Fibroblast of skin of abdomen (primary cell): ENCODE data around the gene GOLGA8J. TPM values are rescaled to one million over a fixed set of nuclear protein-coding genes. Genes with fewer than 3 reads are reported as not detected.
"Not testable (repeated sequence)": the region's sequence is repeated elsewhere in the genome, so short reads cannot be mapped to it uniquely, and the experiment has no call there.

Experiments
- DNase-seq: peaks from one replicate; pipeline ENCODE4 v3.0.0-alpha.2; 2013
- polyA plus RNA-seq, 2 experiments: library from polyadenylated mRNA; unstranded; fragments of 120-200 nt; gene quantifications; one replicate each; pipeline ENCODE4 v1.2.1, GENCODE V29; 2013; ENCODE audit not compliant: insufficient read length in 2 of 2

GOLGA8J gene, protein sequence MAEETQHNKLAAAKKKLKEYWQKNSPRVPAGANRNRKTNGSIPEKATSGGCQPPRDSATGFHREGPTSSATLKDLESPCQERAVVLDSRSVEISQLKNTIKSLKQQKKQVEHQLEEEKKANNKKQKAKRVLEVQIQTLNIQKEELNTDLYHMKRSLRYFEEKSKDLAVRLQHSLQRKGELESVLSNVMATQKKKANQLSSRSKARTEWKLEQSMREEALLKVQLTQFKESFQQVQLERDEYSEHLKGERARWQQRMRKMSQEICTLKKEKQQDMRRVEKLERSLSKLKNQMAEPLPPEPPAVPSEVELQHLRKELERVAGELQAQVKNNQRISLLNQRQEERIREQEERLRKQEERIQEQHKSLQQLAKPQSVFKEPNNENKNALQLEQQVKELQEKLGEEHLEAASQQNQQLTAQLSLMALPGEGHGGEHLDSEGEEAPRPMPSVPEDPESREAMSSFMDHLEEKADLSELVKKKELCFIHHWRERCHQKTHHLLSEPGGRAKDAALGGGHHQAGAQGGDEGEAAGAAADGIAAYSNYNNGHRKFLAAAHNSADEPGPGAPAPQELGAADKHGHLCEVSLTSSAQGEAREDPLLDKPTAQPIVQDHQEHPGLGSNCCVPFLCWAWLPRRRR
- 0.35 TPM for polyA plus RNA-seq (2013, experiment 1 of 2; ENCODE audit: insufficient read length)
- polyA plus RNA-seq (2013, experiment 2 of 2; ENCODE audit: insufficient read length) = 0.14 TPM

DNA sequence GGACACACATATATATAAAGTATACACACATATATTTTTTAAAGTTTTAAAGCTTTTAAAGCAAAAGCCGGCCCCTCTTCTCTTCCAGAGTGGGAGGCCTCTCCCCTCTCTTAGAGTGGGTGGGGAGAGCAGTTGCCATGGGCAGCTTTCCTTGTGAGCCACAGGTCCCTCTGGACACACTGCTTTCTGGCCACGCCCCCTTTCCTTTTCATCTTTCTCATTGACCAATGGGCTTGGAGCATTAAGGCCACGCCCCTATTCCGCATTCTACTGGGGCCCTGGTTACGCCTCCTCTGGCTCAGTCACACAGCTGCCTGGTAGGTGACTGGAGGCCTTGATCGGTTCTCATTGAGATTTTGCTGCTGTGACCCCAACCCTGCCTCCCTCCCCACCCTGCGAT, at the start of gene GOLGA8J:
Gene GOLGA8J (plus strand): TSS at position 301 of the 400 bp plus-strand sequence. CDS start 98 bp downstream, at position 399.
- DNase-seq = not testable (repeated sequence)

DNA sequence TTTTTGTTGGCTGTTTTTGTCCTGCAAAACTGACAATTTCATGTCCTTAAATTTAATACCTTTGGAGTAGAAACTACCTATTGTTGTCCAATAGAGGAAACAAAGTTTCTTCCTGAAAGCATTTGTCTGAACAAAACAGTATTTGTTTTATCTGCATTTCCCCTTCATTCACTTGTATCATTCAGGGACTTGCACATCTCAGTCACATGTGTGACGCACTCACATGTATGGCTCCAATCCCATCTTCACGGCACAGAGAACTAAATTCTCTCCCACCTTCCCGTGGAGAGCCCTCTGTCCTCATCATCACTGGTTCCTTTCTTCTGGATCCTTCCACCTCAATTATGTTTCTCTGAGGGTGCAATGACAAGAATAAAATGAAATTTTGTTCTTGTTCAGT, 49.5 kb upstream of the GOLGA8J start:
- no peak for DNase-seq

DNA sequence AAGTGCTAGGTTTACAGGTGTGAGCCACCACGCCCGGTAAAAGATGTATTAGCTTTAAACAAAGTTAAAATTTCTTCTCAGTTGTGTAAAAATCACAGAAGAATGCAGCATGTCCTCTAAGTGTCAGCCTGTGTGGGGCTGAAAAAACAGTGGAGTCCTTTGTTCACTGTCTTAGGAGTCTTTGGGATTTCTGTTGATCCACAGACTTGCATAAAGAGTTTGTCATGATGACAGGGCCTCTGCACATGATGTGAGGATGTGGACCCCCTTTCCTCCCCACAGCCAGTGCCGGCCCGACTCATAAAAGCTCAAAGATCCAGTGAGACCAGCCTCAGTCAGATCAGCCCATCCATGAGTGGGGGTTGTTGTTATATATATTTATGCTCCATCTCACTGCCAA, 49.0 kb upstream of the GOLGA8J start:
- no peak for DNase-seq

DNA sequence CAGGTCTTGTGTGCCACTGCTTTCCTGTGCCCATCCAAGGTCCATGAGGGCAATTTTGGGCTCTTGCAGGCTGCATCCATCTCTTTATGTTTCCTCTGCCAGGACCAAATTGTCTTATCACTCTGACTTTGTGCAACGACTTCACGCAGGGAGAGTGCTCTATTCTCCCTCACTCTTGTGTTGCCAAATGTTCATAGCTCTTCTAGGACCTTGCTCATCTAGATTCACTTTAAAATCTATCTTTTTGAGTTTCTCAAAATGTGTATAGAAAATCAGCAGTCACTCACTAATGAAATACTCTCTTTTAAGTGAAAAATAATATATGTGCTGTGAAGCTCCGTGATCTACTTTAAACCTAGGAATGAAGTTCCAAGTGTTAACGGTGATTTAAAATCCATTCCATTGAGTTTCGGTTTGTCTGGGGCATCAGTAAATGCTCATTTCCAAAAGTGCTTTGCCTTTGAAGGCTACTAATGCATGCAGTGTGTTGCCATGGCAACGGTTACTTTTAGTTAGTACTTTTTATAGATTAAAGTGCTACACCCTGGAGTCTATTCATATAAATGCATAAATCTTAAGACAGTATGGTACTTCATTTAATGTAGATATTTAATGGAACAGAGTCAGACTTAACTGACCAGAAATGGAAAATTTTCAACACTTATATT, 46.6 kb upstream of the GOLGA8J start:
- no peak for DNase-seq

DNA sequence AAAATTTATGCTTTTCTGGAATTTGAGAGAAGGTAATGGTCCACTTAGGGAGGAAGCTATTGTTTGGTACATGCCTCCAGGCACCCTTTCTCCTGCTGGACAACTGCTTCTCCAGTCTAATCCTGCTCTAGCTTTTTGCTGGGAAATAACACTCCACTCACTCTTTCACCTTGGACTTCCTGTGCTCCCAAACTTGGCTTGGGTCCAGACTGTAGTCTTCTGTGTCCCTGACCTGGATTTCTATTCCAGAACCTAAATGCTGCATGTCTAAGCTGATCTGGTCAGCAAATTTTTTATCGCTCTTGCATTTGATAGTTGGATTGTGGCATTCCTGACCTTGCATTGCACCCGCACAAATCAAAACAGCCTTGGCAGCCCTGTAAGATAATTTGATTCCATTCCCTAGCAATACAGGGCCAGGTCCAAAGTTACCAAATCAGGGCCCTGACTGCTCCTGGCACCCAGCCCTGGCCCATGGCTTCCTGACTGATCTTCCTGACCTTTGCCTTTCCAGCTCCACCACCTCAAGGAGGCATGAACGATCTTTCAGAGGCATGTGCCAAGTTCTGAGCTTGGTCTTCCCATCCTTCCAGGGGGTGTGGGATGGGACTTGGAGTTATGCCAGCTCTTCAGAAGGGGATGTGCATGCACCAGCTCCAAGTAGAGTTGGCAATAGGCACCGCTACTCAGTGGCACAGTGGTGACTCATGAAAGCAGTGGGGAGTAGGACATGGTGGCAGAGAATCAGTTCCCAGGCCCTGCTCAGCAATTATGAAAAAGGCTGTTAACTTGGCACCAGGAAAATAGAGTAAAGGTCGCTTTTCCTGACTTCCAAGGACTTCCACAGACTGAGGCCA, 43.9 kb upstream of the GOLGA8J start:
- no peak for DNase-seq

DNA sequence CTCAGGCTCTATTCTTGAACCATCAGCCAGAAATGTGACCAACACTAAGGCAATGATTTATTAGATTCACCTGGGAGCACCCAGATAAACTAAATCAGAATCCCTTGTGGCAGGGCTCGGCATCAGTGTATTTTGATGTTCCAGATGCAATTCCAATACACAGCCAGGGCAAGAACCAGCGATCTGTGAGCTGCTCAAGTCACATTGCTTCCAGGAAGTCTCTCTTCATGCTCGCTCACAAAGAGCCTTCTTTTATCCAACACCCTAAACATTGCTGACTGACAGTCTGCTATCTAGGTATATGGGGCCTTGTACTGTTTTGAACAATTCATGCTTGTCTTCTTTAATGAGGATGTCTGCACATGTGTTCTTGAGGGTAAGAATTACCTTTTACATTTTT, 40.9 kb upstream of the GOLGA8J start:
- no peak for DNase-seq

DNA sequence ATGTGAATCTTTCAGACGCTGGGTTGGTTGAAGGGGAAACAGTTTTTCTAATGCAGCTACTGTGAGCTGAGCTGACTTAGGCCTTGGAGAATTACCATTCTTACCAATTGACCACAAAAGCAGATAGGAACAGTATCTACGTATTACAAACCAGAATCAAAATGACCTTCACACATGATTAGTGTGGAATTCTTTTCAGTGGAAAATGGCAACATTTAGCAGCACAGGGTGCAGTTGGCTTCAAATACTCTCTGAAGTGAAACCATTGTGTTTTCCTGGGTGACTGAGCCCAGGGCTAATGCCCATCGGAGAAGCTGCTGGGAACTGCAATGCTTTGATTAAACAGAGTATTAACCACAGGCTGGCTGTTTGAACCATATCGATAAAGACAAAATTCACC, 40.2 kb upstream of the GOLGA8J start:
- no peak for DNase-seq

DNA sequence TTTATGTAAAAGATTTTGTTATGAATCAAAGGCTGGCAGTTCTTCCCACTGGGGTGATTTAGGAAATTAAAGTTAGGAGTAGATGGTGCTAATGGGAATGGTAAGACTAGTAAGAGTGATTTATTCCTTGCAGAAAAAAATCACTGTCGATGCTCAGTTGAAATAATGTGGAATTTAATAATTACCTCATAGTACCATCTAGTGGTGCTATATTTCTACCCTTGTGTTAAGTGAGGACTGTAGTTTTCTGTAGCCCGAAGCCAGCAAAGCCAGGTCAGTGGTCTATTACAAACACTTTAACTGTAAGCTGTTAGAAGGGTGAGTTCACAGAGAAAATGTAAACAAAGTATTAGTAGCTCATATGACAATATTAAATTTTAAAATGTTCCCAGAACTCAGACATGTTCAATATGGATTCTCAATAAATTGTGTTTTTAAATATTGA, 39.5 kb upstream of the GOLGA8J start:
- DNase-seq = peak; percentile 21

DNA sequence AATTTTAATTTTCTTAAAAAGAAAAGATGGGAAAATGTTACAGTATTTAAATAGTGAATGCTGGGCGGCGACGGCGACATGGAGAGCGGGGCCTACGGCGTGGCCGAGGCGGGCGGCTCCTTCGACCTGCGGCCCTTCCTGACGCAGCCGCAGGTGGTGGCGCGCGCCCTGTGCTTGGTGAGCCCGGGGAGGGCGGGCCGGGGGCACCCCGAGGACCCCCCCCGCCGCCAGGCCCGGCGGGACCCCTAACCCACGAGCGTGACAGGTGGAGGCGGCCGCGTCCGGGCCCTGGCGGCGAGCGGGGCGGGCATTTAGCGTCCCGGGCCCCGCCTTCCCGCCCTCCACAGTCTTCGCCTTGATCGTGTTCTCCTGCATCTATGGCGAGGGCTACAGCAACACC, 38.4 kb upstream of the GOLGA8J start:
- no peak for DNase-seq

DNA sequence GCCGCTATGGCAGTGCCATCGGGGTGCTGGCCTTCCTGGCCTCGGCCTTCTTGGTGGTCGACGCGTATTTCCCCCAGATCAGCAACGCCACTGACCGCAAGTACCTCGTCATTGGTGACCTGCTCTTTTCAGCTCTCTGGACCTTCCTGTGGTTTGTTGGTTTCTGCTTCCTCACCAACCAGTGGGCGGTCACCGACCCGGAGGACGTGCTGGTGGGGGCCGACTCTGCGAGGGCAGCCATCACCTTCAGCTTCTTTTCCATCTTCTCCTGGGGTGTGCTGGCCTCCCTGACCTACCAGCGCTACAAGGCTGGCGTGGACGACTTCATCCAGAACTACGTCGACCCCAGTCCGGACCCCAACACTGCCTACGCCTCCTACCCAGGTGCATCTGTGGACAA, 37.9 kb upstream of the GOLGA8J start:
- not testable (repeated sequence) for DNase-seq

DNA sequence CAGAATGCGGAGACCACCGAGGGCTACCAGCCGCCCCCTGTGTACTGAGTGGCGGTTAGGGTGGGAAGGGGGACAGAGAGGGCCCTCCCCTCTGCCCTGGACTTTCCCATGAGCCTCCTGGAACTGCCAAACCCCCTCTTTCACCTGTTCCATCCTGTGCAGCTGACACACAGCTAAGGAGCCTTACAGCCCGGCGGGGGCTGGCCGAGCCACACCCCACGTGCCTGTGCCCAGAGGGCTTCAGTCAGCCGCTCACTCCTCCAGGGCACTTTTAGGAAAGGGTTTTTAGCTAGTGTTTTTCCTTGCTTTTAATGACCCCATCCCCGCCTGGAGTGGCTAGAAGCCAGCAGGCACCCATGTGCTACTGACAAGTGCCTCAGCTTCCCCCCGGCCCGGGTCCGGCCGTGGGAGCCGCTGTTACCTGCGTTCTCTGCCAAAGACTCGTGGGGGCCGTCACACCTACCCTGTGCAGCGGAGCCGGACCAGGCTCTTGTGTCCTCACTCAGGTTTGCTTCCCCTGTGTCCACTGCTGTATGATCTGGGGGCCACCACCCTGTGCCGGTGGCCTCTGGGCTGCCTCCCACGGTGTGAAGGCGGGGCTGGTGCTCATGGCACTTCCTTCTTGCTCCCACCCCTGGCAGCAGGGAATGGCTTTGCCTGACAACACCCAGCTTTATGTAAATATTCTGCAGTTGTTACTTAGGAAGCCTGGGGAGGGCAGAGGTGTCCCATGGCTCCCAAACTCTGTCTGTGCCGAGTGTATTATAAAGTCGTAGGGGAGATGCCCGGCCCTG, 37.3 kb upstream of the GOLGA8J start:
- DNase-seq = not testable (repeated sequence)

DNA sequence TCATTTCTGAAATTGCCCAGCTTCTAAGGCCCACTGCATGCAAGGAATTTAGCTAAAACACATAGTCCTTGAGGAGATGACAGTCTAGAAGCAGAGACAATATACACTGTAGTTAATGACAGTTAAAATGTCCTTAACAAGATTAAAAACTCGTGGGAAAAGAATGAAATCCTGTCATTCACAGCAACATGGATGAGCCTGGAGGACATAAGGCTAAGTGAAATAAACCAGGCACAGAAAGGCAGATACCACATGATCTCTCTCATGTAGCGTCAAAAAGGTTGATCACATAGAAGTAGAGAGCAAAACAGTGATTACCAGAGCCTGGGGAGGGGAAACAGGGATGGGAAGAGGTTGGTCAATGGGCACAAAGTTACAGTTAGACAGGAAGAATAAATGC, 36.3 kb upstream of the GOLGA8J start:
- no peak for DNase-seq

DNA sequence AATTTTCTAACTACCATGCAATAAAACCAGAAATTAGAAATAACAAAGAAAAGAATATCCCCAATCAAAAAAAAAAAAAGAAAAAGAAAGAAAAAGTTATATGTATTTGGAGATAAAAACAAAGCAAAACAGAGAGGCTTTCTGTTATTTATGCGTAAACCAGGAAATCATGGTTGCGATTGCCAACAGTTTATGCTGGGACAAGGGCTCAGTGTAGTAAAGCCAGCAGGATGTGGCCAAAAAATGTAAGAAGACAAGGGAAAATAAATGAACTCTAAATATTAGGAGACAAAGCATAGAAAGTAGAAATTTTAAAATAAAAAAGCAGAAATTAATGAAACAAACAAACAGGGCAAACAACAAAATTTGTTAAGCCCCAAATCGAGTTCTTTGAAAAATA, 27.2 kb upstream of the GOLGA8J start:
- DNase-seq = no peak

DNA sequence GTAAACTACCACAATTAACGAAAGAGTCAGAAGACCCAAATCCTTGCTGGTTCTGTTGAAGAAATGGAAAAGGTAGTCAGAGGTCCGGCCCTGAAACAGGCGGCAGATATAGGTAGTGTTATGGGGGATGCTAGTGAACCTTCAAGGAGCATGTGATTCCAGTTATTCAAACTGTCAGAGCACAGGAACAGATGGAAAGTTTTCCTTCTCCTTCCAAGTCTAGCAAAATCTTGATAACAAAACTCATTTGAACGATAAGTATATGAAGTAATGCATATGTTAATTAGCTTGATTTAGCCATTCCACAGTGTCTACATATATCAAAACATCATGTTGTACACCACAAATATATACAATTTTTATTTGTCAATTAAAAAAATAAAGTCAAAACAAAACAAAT, 26.6 kb upstream of the GOLGA8J start:
- DNase-seq = no peak

DNA sequence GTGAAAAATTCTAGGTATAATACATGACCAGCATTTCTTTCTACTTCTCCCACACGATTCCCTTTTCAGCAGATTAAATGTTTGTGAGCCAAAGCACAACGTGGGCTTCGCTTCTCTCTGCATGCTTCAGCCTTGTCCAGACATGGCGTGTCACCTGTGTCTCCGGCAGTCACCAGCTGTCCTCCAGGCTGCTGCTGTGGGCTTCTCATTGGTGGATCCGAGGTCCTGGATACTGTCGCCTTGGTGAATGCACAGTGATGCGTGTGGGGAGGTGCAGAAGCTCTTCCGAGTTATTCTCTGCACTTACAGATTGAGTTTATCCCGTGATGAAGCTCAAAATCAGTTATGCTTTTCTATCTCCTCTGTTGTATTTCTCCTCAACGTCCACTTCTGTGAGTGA, 23.0 kb upstream of the GOLGA8J start:
- DNase-seq = no peak

DNA sequence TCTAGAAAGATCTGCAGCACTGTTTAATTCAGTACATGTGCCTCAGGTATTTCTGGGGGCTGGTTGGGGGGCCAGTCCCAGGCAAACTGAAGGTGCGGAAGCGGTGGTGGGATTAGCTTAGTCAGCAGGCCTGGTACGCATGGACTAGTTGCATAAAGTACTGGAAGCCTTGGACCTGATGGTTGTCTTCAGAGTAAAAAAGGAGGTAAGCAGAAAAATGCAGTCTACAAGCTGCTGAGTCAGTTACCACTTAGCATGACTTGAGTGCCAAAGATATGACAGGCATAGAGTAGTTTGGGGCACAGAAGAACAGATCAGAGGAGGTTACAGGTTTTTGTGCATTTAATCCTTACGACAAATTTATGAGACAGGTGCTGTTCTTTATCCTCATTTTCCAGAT, 19.9 kb upstream of the GOLGA8J start:
- DNase-seq = peak; percentile 41

DNA sequence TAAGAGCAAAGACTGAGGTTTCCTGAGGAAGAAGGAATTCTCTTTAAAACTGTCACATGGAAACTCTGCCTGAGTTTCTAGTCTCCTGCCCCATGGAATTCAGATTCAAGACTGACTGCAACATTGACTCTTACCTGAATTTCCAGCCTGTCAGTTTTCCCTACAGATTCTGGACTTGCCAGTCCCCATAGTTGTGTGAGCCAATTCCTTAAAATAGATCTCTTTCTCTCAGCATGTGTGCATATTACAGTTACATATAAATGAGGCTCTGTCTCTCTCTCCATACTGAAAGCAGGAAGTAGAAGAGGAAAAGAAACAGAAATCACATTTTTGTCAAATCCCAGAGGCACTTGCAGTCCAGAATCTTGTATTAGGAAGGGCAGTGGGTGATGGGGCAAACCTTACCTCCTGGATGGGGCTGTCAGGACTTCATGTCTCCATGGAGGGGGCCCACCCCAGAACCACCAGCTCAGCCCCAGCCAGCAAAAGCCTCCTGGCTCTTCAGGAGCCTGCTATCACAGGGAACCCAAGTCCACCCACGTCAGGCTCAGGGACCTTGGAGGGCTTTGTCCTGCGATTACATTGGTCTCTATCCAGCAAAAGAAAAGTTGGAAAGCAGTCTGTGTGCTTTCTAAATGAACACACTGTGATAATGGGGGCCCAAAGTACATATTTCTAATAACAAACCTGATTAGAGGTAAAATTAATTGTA, 18.8 kb upstream of the GOLGA8J start:
- DNase-seq = no peak

DNA sequence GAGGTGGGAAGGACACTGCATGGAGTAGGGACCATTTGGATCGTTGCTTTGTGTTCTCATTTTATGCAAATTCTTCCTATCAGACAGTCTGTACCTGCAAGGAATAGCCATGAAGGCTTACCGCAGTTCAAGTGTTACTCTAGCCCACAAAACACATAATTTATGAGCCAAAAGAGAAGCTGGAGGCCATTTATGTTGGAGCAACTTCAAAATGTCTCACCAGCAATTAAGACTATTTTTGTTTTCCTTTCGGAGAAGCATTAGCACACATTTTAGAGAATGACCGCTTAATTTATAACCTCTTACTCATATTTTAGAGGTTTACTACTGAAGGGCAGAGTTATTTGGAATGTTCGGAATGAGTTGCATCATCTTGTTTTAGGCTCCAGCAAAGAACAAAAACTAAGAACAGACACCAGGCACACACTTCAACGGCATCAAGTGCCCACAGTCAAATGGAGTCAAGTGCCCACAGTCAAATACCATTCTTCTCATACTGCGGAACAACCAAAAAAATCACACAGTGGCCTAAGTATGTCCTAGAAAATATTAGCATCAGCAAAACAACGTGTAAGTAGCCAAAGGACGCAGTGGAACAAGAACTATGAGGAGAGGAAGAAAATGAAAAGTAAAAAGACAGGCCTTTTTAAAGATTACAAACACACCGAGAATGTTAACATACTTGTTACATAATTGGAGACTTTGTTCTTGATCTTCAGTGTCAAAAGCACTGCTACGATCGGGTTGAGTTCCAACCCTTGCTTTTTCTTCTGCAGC, 17.5 kb upstream of the GOLGA8J start:
- DNase-seq = peak; percentile 91

DNA sequence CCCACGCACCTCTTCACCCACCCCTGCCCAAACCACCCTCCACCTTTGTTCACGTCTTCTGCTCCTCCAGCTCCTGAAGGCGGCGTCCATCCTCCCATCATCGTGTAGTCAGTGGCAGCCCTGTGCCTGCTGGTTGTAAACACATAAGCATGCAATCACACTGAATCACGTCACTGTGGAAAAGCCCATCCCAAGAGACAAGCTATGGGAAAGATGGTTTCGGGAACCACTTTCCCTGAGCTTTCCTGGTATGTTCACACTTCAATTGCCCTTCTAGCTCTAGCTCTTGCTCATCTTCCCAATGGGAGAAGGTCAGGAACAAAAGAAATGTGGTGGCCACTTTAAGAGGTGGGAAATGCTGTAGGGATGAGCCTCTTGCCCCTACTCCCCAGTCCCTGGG, 14.4 kb upstream of the GOLGA8J start:
- DNase-seq = no peak

DNA sequence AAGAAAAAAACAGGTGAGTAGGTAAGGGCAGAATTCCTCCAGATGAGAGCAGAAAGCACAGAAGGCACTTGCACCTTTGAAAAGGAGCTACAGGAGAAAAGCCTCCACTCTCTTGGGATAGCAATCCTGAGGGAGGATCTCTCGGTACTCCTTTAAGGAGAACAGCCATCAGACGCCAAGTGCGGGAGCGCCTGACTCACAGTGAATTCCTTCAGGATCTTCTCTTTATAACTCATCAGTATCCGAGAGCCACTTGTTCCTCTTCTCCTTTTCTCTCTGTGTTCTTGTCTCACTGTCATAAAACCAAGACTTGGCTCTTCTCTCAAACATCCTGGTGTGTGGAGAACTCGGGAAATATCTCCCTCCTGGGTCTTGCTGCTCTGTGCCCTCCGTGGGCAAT, 10.1 kb upstream of the GOLGA8J start:
- DNase-seq = no peak
